Muscle layer of colon (tissue), 2 donors: ENCODE results near the gene IFIT5.

Source experiments
- H3K27ac ChIP-seq: one replicate; pipeline ENCODE4 v1.7.0; 2013; ENCODE audit warnings: low read depth, mild to moderate bottlenecking, low read length, moderate library complexity
- H3K27me3 ChIP-seq, 2 donors: one replicate each; pipeline ENCODE4 v1.7.0; 2013; ENCODE audit warnings: low read length in 2 of 2, mild to moderate bottlenecking in 2 of 2; ENCODE audit not compliant: insufficient read depth in 2 of 2, control insufficient read depth in 1 of 2
- H3K36me3 ChIP-seq: one replicate; pipeline ENCODE4 v1.7.0; 2013; ENCODE audit warnings: mild to moderate bottlenecking, low read length; ENCODE audit not compliant: insufficient read depth
- H3K4me1 ChIP-seq: one replicate; pipeline ENCODE4 v1.7.0; 2013; ENCODE audit warnings: mild to moderate bottlenecking, low read length; ENCODE audit not compliant: insufficient read depth
- H3K4me3 ChIP-seq, 2 donors: one replicate each; pipeline ENCODE4 v1.7.0; 2013; ENCODE audit warnings: low read length in 2 of 2, low read depth in 1 of 2, mild to moderate bottlenecking in 1 of 2, moderate library complexity in 1 of 2
- H3K9ac ChIP-seq: one replicate; pipeline ENCODE4 v1.7.0; 2013; ENCODE audit warnings: low read length
- H3K9me3 ChIP-seq: one replicate; pipeline ENCODE4 v1.7.0; 2013; ENCODE audit warnings: mild to moderate bottlenecking, low read length
- donor health status: abdominal sarcoma.
- donor health status: Adenocarcinoma of cecum.

The IFIT5 gene

GRCh38 chr10:89414879-89415821 lies 782 bp downstream of the IFIT5 start:
- Histone ChIP-seq H3K9ac (peak overlapping the region; percentile 74), H3K4me1 (peaks cover 40% of the 10 kb centered on the region), H3K27ac (peak overlapping the region; percentile 81), H3K27me3 (no peaks in the 10 kb centered on the region), H3K4me3 (peak overlapping the region; percentile 84 to 92), H3K36me3 (peaks cover 12% of the 10 kb centered on the region), H3K9me3 (no peaks in the 10 kb centered on the region)

- Histone ChIP-seq H3K4me1 (peaks cover 40% of the 10 kb centered on the region), H3K4me3 (no peak overlapping the region), H3K36me3 (peaks cover 12% of the 10 kb centered on the region), H3K27ac (no peak overlapping the region), H3K9me3 (no peaks in the 10 kb centered on the region), H3K9ac (no peak overlapping the region), H3K27me3 (no peaks in the 10 kb centered on the region)
Measured at GRCh38 chr10:89416465-89416864, 2.1 kb downstream of the IFIT5 start.

DNA sequence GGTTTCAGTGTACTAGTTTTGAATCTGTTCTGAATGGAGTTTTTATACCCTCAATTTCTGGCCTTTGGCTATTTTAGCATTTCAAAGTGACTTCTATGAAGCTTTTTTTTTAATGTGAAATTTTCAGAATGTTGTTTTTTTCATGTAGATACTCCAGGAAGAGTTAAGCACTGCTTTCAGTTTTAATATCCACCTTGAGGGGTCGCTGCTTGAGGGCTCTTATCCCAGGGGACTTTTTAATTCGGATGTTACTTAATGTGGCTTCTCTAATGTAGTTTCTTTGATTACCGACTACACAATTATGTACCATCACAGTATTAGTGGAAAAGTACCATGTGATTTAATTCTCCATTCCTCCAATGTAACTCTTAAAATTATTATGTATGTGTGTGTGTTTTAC lies 5.2 kb downstream of the IFIT5 start:
- Histone ChIP-seq H3K9me3 (no peaks in the 10 kb centered on the region), H3K27ac (no peak overlapping the region), H3K4me3 (no peak overlapping the region), H3K36me3 (peaks cover 16% of the 10 kb centered on the region), H3K9ac (no peak overlapping the region), H3K4me1 (peaks cover 35% of the 10 kb centered on the region), H3K27me3 (no peaks in the 10 kb centered on the region)

DNA sequence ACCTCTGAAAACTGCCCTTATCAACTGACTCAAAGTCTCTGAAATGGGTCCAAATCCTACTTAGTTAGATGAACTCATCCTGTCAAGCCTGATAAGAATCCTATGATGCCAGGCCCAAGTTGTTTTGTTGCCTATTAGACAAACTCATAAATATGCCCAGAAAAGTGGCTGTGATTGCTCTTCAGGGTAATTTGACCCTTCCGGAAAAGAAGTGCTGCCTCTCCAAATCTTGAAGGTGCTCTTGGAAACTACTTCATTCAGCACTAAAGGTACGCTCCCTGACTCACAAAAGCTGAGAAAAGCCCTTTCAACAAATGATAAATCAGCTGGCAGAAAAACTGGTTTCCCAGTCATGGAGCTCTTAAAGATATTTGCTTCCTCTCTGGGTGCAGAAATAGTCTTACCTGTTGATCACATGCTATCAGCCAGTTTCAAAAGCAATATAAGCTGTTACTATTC lies 6.7 kb downstream of the IFIT5 start:
- peaks cover 29% of the 10 kb centered on the region for H3K4me1 ChIP-seq
- H3K9me3 ChIP-seq: no peaks in the 10 kb centered on the region
- peaks cover 16% of the 10 kb centered on the region for H3K36me3 ChIP-seq
- no peak overlapping the region for H3K9ac ChIP-seq
- H3K27ac ChIP-seq: no peak overlapping the region
- no peaks in the 10 kb centered on the region for H3K27me3 ChIP-seq
- no peak overlapping the region for H3K4me3 ChIP-seq

DNA sequence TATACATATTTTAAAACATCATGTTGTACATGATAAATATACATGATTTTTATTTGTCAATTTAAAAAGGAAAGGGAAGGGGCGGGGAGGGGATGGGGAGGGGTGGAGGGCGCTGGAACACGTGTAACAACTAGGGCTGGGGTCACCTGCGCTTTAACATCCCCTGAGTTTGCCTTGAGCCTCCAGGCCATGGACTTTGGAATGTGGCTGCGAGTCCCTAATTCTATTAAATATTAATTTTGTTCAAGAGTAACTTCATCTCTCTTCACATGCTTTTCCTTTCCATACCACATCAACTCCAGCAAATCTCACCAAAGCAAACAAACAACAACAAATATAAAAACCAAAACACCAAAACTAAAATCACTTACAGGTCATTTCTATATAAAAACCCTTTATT lies 10.6 kb downstream of the IFIT5 start:
- no peaks in the 10 kb centered on the region for H3K4me1 ChIP-seq
- no peaks in the 10 kb centered on the region for H3K27me3 ChIP-seq
- H3K36me3 ChIP-seq: peaks cover 4% of the 10 kb centered on the region
- H3K27ac ChIP-seq: no peak overlapping the region
- no peak overlapping the region for H3K9ac ChIP-seq
- no peaks in the 10 kb centered on the region for H3K9me3 ChIP-seq
- H3K4me3 ChIP-seq: no peak overlapping the region

GRCh38 chr10:89426230-89426868 lies 12.0 kb downstream of the IFIT5 start:
- no peaks in the 10 kb centered on the region for H3K9me3 ChIP-seq
- no peaks in the 10 kb centered on the region for H3K27me3 ChIP-seq
- no peak overlapping the region for H3K27ac ChIP-seq
- H3K36me3 ChIP-seq: peaks cover 4% of the 10 kb centered on the region
- H3K4me3 ChIP-seq: no peak overlapping the region
- H3K9ac ChIP-seq: no peak overlapping the region
- H3K4me1 ChIP-seq: no peaks in the 10 kb centered on the region

DNA sequence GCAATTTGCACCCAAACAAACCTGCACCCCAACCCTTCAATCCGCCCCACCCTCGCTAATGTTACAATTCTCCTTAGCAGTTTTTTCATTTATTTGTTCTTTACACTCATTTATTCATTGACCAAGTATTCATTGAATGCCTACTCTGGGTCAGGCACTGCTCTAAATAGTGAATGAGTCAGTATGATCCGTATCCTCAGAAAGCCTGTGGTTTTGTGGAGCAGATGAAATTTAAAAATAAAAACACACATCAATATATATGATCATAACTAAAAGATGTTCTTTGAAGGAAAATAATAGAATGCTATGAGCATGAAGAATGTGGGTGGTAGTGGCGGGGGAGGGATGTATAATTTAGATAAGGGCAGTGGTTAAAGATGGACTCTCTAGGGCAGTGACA lies 13.3 kb downstream of the IFIT5 start:
- no peaks in the 10 kb centered on the region for H3K9me3 ChIP-seq
- no peak overlapping the region for H3K9ac ChIP-seq
- H3K27ac ChIP-seq: no peak overlapping the region
- H3K4me1 ChIP-seq: no peaks in the 10 kb centered on the region
- H3K4me3 ChIP-seq: no peak overlapping the region
- no peaks in the 10 kb centered on the region for H3K27me3 ChIP-seq
- no peaks in the 10 kb centered on the region for H3K36me3 ChIP-seq

DNA sequence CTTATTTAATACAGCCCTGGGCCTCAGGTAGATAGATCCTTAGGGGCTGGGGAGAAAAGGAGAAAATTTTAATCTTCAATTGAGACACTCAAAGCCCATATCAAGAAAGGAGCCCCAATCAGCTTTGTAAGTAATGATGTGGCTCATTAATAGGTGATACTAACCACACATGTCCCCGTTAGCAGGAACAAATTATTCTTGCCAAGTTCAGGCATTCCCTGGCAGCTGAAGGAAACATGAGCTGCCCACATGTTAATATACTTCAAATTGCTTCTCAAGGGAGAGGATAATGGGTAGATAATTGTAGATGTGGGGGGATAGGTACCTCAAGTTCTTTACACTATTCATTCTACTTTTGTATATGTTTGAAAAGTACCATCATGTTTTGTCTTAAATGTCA lies 14.5 kb downstream of the IFIT5 start:
- Histone ChIP-seq H3K4me3 (no peak overlapping the region), H3K27me3 (no peaks in the 10 kb centered on the region), H3K4me1 (no peaks in the 10 kb centered on the region), H3K9me3 (no peaks in the 10 kb centered on the region), H3K36me3 (no peaks in the 10 kb centered on the region), H3K27ac (no peak overlapping the region), H3K9ac (no peak overlapping the region)

DNA sequence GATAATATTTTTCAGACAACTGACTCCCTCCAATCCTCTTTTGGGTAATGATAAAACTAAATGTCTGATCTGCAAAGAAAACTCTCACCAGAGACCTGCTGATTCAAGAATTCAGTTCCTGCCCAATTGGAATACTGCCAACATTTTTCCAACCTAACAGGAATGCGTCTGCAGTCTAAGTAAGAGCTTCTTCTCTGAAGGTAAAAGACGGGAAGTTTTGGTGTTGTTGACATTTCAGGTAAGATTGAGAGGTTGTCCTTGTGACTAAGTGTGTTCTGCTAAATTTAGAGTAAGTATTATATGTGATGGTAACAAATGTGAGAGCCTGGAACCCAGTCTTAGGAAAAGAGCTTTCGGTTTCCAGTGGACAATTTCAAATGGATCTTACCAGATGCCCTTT lies 17.6 kb downstream of the IFIT5 start:
- Histone ChIP-seq H3K27ac (no peak overlapping the region), H3K9ac (no peak overlapping the region), H3K4me3 (no peak overlapping the region), H3K27me3 (no peaks in the 10 kb centered on the region), H3K4me1 (no peaks in the 10 kb centered on the region), H3K9me3 (no peaks in the 10 kb centered on the region), H3K36me3 (no peaks in the 10 kb centered on the region)

GRCh38 chr10:89438525-89438924 lies 24.2 kb downstream of the IFIT5 start:
- Histone ChIP-seq H3K36me3 (no peaks in the 10 kb centered on the region), H3K4me3 (no peak overlapping the region), H3K9ac (no peak overlapping the region), H3K9me3 (no peaks in the 10 kb centered on the region), H3K4me1 (no peaks in the 10 kb centered on the region), H3K27me3 (no peaks in the 10 kb centered on the region), H3K27ac (no peak overlapping the region)

DNA sequence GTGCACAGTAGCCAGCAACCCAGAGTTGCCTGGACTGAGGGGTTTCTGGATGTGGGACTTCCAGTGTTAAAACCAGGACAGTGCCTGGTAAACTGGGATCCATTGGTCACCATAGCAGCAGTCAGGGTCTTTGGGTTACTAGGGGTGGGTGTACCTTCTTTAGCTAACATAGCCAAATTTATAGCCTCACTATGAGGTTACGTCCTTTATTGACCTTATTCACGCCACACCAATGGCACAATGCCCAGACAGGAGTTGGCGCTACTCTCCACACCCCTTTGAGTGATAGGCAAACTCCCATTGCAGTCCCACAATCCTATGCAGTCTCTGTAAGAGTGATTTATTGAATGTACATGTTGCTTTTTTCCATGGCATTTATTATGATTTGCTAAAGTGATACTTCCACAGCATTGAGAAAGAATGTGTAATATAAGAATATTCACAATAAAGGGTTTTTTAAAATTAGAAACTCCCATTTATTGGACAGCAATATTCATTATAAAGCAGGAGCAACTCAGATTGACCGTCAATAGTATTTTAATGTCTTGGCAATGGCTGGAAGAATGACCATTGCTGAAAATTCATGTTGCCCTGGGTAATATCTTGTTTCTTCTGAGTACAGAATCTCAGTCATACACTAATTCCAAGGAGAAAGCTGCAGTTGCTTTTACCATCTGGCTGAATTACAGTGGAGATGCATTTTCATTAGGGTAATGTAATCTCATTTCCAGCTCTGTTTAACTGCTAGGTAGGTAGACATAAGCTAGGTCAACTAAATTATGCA lies 26.1 kb downstream of the IFIT5 start:
- H3K36me3 ChIP-seq: no peaks in the 10 kb centered on the region
- H3K4me3 ChIP-seq: no peak overlapping the region
- no peaks in the 10 kb centered on the region for H3K27me3 ChIP-seq
- no peaks in the 10 kb centered on the region for H3K9me3 ChIP-seq
- H3K4me1 ChIP-seq: no peaks in the 10 kb centered on the region
- H3K9ac ChIP-seq: no peak overlapping the region
- H3K27ac ChIP-seq: no peak overlapping the region
